Right lobe of liver (tissue), 6 donors: ENCODE measurements around the gene P2RY13. TPM values are rescaled to one million over a fixed set of nuclear protein-coding genes. Genes with fewer than 3 reads are reported as not detected.
A peak's percentile ranks its signal among the peaks of the same experiment; 100 is the strongest.

Experiments
- ATAC-seq, 4 donors: fragments of 200-7000 bp; cut with Tn5 transposase; one replicate each; pipeline ENCODE4 v1.9.1; 2020; ENCODE audit warnings: mild to moderate bottlenecking in 4 of 4, moderate library complexity in 4 of 4
- DNase-seq, 3 donors: peaks; one replicate each; pipeline ENCODE4 v3.0.0-alpha.2; 2020
- H3K27ac ChIP-seq, 3 donors: fragments of 200-600 bp; one replicate each; pipeline ENCODE4 v1.8.0; 2022
- H3K27me3 ChIP-seq, 2 donors: fragments of 200-600 bp; one replicate each; pipeline ENCODE4 v1.8.0; 2022
- H3K36me3 ChIP-seq, 4 donors: fragments of 200-600 bp; sonication (generic) in 1 of 4; one replicate each; pipeline versions ENCODE4 v1.5.1 to v1.8.0; 2017 to 2022; ENCODE audit warnings: control low read depth in 1 of 4
- H3K4me1 ChIP-seq, 4 donors: fragments of 200-600 bp; sonication (generic) in 1 of 4; one replicate each; pipeline versions ENCODE4 v1.5.1 to v1.8.0; 2017 to 2022; ENCODE audit warnings: control low read depth in 1 of 4
- H3K4me3 ChIP-seq, 3 donors: fragments of 200-600 bp; one replicate each; pipeline ENCODE4 v1.8.0; 2022
- H3K9me3 ChIP-seq, 4 donors: fragments of 200-600 bp; sonication (generic) in 1 of 4; one replicate each; pipeline versions ENCODE4 v1.5.1 to v1.8.0; 2017 to 2022; ENCODE audit warnings: control low read depth in 1 of 4
- POLR2A ChIP-seq: fragments of 450-650 bp; IDR thresholded peaks from one replicate; pipeline ENCODE4 v1.6.1; 2017; ENCODE audit warnings: antibody characterized with exemption, mild to moderate bottlenecking
- WGBS: methylation state at CpG from one replicate; pipeline ENCODE4 v1.1.6; 2018; ENCODE audit warnings: low coverage, low lambda C conversion rate; ENCODE audit not compliant: insufficient coverage; ENCODE audit errors: missing lambda C conversion rate; 5-methylcytosine and 5-hydroxymethylcytosine counted together
- intact Hi-C, 2 donors: fragments of 100-400 bp; cut with DNase I; formaldehyde crosslinking; loops; one replicate each; pipeline versions ENCODE4 v1.11.2 to v1.14.1; 2022
- total RNA-seq, 6 experiments: library from RNA; depleted of rRNA in 2 of 6; stranded (reverse); fragments of >200 nt in 2 of 6; fragmentation: NEBNext Ultra II Directional in 3 of 6; extraction: Animal tissue kit (Norgen Biotek cat#: 25700) in 3 of 6; gene quantifications; one replicate each; pipeline versions ENCODE4 v1.1.0 to v1.2.4, GENCODE V29; 2016 to 2023
- TF ChIP-seq, protein P1 (sequence below), 4 donors: fragments of 200-600 bp in 3 of 4; fragments of 450-650 bp in 1 of 4; IDR thresholded peaks; one replicate each; pipeline versions ENCODE4 v1.5.1 to v1.8.0; 2016 to 2022; ENCODE audit warnings: antibody characterized with exemption in 4 of 4, mild to moderate bottlenecking in 2 of 4
- donor health status: DM: no; HTN: yes; CAD: no.
- donor health status: DM: no; HTN: no; CAD: no.
- donor health status: DM: no; HTN: no; CAD: no.
- donor health status: DM: no; HTN: yes; CAD: no.
- donor health status: DM: no; HTN: yes; CAD: no.

Gene P2RY13
- total RNA-seq, 6 experiments from 2014 or later, result 0.95 to 4.8 (median 1.9) TPM

DNA sequence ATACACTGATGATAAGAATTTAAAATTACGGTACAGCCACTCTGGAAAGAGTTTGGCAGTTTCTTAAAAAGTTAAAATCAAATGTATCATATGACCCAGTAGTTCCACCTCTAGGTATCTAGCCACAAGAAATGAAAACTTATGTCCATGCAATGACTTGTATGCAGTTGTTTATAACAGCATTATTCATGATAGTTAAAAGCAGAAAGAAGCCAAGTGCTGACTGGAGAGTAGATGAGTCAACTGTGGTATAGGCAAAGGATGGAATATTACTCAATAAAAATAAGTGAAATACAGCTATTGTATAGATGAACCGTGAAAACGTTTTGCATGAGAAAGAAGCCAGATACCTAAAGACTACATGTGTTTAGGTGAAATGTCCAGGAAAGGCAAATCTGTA is 27.6 kb downstream of the P2RY13 start:
- 74% methylated on average over 3 of the region's 3 CpGs for WGBS
- ATAC-seq (no peak), DNase-seq (no peak)
- H3K27ac ChIP-seq, result no peak overlapping the region
- H3K27me3 ChIP-seq, result no peaks in the 10 kb centered on the region
- H3K4me3 ChIP-seq, result no peak overlapping the region
- H3K4me1 ChIP-seq, result no peaks in the 10 kb centered on the region
- no peaks in the 10 kb centered on the region for H3K36me3 ChIP-seq
- H3K9me3 ChIP-seq, result peaks cover 0 to 3% (median 0%) of the 10 kb centered on the region in 4 donors
- intact Hi-C loops, result no loop called here
- TF ChIP-seq POLR2A, result no peak
- TF ChIP-seq, protein P1, sequence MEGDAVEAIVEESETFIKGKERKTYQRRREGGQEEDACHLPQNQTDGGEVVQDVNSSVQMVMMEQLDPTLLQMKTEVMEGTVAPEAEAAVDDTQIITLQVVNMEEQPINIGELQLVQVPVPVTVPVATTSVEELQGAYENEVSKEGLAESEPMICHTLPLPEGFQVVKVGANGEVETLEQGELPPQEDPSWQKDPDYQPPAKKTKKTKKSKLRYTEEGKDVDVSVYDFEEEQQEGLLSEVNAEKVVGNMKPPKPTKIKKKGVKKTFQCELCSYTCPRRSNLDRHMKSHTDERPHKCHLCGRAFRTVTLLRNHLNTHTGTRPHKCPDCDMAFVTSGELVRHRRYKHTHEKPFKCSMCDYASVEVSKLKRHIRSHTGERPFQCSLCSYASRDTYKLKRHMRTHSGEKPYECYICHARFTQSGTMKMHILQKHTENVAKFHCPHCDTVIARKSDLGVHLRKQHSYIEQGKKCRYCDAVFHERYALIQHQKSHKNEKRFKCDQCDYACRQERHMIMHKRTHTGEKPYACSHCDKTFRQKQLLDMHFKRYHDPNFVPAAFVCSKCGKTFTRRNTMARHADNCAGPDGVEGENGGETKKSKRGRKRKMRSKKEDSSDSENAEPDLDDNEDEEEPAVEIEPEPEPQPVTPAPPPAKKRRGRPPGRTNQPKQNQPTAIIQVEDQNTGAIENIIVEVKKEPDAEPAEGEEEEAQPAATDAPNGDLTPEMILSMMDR (IDR thresholded peaks at IDR 0.05), result no peak

DNA sequence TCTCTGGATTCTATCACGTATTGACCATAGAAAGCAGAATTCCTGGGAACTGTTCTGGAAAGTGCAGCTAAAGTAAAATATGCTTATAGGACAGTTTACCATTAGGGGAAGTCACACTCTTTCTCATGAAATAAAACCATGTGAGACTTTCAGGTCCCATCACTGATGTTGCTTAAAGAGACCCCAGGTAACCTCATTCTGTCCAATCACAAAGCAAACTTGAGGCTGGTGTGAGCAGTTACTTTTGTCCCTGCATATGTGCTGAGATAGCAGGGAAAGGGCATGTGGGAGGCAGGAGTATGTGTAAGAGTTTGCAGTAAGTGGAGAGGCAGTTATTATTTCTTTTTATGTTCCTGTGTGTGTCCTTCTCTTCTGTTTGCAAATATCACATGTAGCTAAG is 28.8 kb downstream of the P2RY13 start:
- H3K36me3 ChIP-seq, result no peaks in the 10 kb centered on the region
- intact Hi-C loops, result no loop called here
- H3K4me1 ChIP-seq, result no peaks in the 10 kb centered on the region
- H3K27ac ChIP-seq, result no peak overlapping the region
- ATAC-seq (peak; percentile 19 to 57 (median 46)), DNase-seq (no peak)
- H3K27me3 ChIP-seq, result no peaks in the 10 kb centered on the region
- TF ChIP-seq, protein P1 (IDR thresholded peaks at IDR 0.05), result no peak
- TF ChIP-seq POLR2A, result no peak
- peaks cover 0 to 3% (median 0%) of the 10 kb centered on the region in 4 donors for H3K9me3 ChIP-seq
- WGBS, result 75% methylated on average over 1 of the region's 1 CpG
- H3K4me3 ChIP-seq, result no peak overlapping the region

DNA sequence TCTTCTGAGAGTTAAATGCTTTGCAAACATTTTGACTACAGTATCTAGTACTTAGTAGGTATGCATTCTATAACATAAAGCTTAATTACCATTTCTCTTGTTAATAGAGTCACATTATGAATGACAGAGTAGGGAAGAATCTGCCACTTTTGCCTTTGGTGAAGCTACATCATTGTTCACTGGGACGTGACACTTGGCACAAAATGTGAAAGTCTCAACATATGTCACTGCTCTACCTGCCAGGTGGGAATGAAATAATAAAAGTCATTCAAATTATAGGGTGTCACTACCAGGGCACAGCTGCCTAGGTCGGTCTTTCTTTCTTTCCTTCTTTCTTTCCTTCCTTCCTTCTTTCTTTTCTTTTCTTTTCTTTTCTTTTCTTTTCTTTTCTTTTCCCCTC is 30.3 kb downstream of the P2RY13 start:
- H3K9me3 ChIP-seq, result no peaks in the 10 kb centered on the region
- no peaks in the 10 kb centered on the region for H3K36me3 ChIP-seq
- 69% methylated on average over 2 of the region's 2 CpGs for WGBS
- DNase-seq (no peak), ATAC-seq (no peak)
- no peak for TF ChIP-seq POLR2A
- TF ChIP-seq, protein P1 (IDR thresholded peaks at IDR 0.05), result no peak
- H3K4me3 ChIP-seq, result no peak overlapping the region
- H3K4me1 ChIP-seq, result no peaks in the 10 kb centered on the region
- intact Hi-C loops, result no loop called here
- H3K27ac ChIP-seq, result no peak overlapping the region
- H3K27me3 ChIP-seq, result no peaks in the 10 kb centered on the region

DNA sequence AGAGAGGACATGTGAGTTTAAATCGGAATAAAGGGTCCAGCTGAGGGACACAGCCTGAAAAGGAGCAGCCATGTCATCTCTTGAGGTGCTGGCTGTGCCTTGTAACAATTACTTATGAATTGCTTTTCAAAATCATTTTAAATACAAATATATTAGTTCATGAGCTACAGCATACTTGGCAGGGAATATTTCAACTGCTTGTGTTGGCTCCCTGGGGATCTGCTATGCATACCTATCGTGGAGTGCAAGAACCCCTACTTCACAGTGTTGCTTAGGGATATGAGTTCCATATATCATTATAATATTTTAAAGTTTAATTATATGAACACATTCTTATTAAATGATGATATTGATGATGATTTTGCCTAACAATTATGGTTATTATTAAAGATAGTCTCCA is 31.9 kb downstream of the P2RY13 start:
- Histone ChIP-seq H3K9me3 (no peaks in the 10 kb centered on the region), H3K36me3 (no peaks in the 10 kb centered on the region), H3K27ac (no peak overlapping the region), H3K4me3 (no peak overlapping the region), H3K27me3 (no peaks in the 10 kb centered on the region), H3K4me1 (no peaks in the 10 kb centered on the region)
- ATAC-seq (no peak), DNase-seq (no peak)
- intact Hi-C loops, result no loop called here
- 42% methylated on average over 2 of the region's 2 CpGs for WGBS
- TF ChIP-seq, protein P1 (IDR thresholded peaks at IDR 0.05), result no peak
- TF ChIP-seq POLR2A, result no peak

DNA sequence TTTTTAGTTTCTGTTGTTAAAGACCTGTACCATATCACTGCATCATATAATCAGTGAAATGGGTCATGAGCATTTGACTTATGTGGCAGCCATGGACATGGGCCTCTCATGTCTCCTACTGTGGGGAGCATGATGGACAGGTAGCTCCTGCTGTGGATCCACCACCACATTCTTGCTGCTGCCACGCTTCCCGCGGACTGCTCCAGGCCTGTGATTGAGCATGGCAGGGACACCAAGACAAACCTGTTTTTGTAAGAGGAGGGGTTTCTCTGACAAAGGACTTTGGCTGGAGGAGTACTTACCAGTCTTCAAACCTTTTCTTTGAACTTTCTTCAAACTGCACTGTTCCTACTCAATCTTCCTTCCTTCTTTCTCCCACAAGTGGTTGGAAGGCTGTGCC is 33.1 kb downstream of the P2RY13 start:
- 95% methylated on average over 3 of the region's 3 CpGs for WGBS
- no peak for TF ChIP-seq POLR2A
- TF ChIP-seq, protein P1 (IDR thresholded peaks at IDR 0.05), result no peak
- Histone ChIP-seq H3K4me1 (no peaks in the 10 kb centered on the region), H3K4me3 (no peak overlapping the region), H3K36me3 (no peaks in the 10 kb centered on the region), H3K27me3 (no peaks in the 10 kb centered on the region), H3K27ac (no peak overlapping the region), H3K9me3 (no peaks in the 10 kb centered on the region)
- ATAC-seq (no peak), DNase-seq (no peak)
- intact Hi-C loops, result no loop called here
